Measurements from ENCODE around the gene TMEM135. TPM values are rescaled to one million over a fixed set of nuclear protein-coding genes. Genes with fewer than 3 reads are reported as not detected.

Gene TMEM135
- total RNA-seq, 4 donors from 2014 or later, result 17.2 to 69.6 (median 33.0) TPM

- intact Hi-C loops (cut with DNase I), result no loop called here
- no peak for DNase-seq
- no peak overlapping the region for H3K4me3 ChIP-seq (replicated peaks in 1 of 3)
- H3K27me3 ChIP-seq, result no peaks in the 10 kb centered on the region
- no peaks in the 10 kb centered on the region for H3K4me1 ChIP-seq
- H3K9me3 ChIP-seq, result no peaks in the 10 kb centered on the region
- H3K36me3 ChIP-seq, result no peaks in the 10 kb centered on the region
- no peak overlapping the region for H3K27ac ChIP-seq
- no peak for TF ChIP-seq POLR2A (IDR thresholded peaks at IDR 0.05)
- no peak for TF ChIP-seq CTCF (IDR thresholded peaks at IDR 0.05)
Measured at GRCh38 chr11:87057749-87058148, 20.0 kb downstream of the TMEM135 start.

GRCh38 chr11:87059596-87060390 is 22.1 kb downstream of the TMEM135 start:
- no peak for DNase-seq
- Histone ChIP-seq H3K4me1 (no peaks in the 10 kb centered on the region), H3K27ac (no peak overlapping the region), H3K9me3 (no peaks in the 10 kb centered on the region), H3K27me3 (no peaks in the 10 kb centered on the region), H3K36me3 (no peaks in the 10 kb centered on the region), H3K4me3 (replicated peaks in 1 of 3) (no peak overlapping the region)
- WGBS, 2 donors, result 93 to 97% methylated on average over 10 of the region's 10 CpGs
- TF ChIP-seq CTCF (IDR thresholded peaks at IDR 0.05) (no peak), POLR2A (IDR thresholded peaks at IDR 0.05) (no peak)
- intact Hi-C loops (cut with DNase I), result no loop called here

DNA sequence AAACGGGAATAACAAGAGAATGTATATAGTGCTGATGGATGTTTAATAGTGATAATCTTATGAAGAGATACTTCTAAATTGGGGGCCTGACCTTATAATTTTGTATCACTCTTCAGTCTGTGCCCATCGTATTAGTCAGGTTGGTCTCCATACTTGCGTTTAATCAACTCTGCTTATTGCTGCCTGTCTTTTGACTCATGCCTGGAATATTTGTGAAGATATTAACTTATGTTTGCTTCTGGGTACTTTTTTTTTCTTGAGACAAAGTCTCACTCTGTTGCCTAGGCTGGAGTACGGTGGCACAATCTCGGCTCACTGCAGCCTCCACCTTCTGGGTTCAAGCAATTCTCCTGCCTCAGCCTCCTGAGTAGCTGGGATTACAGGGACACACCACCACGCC is 24.0 kb downstream of the TMEM135 start:
- Histone ChIP-seq H3K27me3 (no peaks in the 10 kb centered on the region), H3K4me3 (replicated peaks in 1 of 3) (no peak overlapping the region), H3K27ac (no peak overlapping the region), H3K9me3 (no peaks in the 10 kb centered on the region), H3K4me1 (no peaks in the 10 kb centered on the region), H3K36me3 (no peaks in the 10 kb centered on the region)
- no peak for DNase-seq
- WGBS, 2 donors, result 92 to 93% methylated on average over 6 of the region's 6 CpGs
- no peak for TF ChIP-seq CTCF (IDR thresholded peaks at IDR 0.05)
- no peak for TF ChIP-seq POLR2A (IDR thresholded peaks at IDR 0.05)
- intact Hi-C loops (cut with DNase I), result no loop called here

- Histone ChIP-seq H3K9me3 (no peaks in the 10 kb centered on the region), H3K36me3 (no peaks in the 10 kb centered on the region), H3K4me1 (no peaks in the 10 kb centered on the region), H3K27ac (no peak overlapping the region), H3K27me3 (no peaks in the 10 kb centered on the region), H3K4me3 (replicated peaks in 1 of 3) (no peak overlapping the region)
- intact Hi-C loops (cut with DNase I), result no loop called here
- no peak for TF ChIP-seq CTCF (IDR thresholded peaks at IDR 0.05)
- no peak for TF ChIP-seq POLR2A (IDR thresholded peaks at IDR 0.05)
- no peak for DNase-seq
- WGBS, 2 donors, result 68 to 90% methylated on average over 2 of the region's 2 CpGs
Measured at GRCh38 chr11:87063982-87064381, 26.2 kb downstream of the TMEM135 start.

GRCh38 chr11:87072787-87073186 is 35.1 kb downstream of the TMEM135 start:
- no peak for TF ChIP-seq POLR2A (IDR thresholded peaks at IDR 0.05)
- TF ChIP-seq CTCF (IDR thresholded peaks at IDR 0.05), result no peak
- intact Hi-C loops (cut with DNase I), result no loop called here
- no peak for DNase-seq
- Histone ChIP-seq H3K4me1 (no peaks in the 10 kb centered on the region), H3K9me3 (no peaks in the 10 kb centered on the region), H3K27me3 (no peaks in the 10 kb centered on the region), H3K4me3 (replicated peaks in 1 of 3) (no peak overlapping the region), H3K27ac (no peak overlapping the region), H3K36me3 (peaks cover 8 to 15% of the 10 kb centered on the region in 2 donors)
- 78 to 81% methylated on average over 3 of the region's 3 CpGs for WGBS, 2 donors

All from thyroid gland (tissue), 4 donors.